Suprapubic skin (tissue), 4 donors: ENCODE results near the gene PARVA. TPM values are rescaled to one million over a fixed set of nuclear protein-coding genes. Genes with fewer than 3 reads are reported as not detected.

Experiments used
- DNase-seq, 2 donors: peaks; one replicate each; pipeline ENCODE4 v3.0.0-alpha.2; 2019; ENCODE audit warnings: low spot score in 2 of 2
- H3K27ac ChIP-seq: fragments of 200-600 bp; sonication (generic); one replicate; pipeline ENCODE4 v1.5.1; 2019
- H3K27me3 ChIP-seq: fragments of 200-600 bp; sonication (generic); one replicate; pipeline ENCODE4 v1.5.1; 2019
- H3K36me3 ChIP-seq: fragments of 200-600 bp; sonication (generic); one replicate; pipeline ENCODE4 v1.5.1; 2019
- H3K4me1 ChIP-seq: fragments of 200-600 bp; sonication (generic); one replicate; pipeline ENCODE4 v1.5.1; 2019
- H3K4me3 ChIP-seq: fragments of 200-600 bp; sonication (generic); one replicate; pipeline ENCODE4 v1.5.1; 2019; ENCODE audit warnings: mild to moderate bottlenecking
- H3K9me3 ChIP-seq: fragments of 200-600 bp; sonication (generic); one replicate; pipeline ENCODE4 v1.5.1; 2019
- CTCF ChIP-seq, 2 donors: fragments of 200-600 bp in 1 of 2; fragments of 450-650 bp in 1 of 2; sonication (generic) in 1 of 2; IDR thresholded peaks; one replicate each; pipeline ENCODE4 v1.5.1; 2016 to 2019; ENCODE audit warnings: antibody characterized with exemption in 2 of 2, mild to moderate bottlenecking in 1 of 2, moderate library complexity in 1 of 2
- EP300 ChIP-seq: sonication (generic); formaldehyde crosslinking; IDR thresholded peaks from one replicate; pipeline ENCODE4 v1.6.1; 2017; ENCODE audit warnings: antibody characterized with exemption
- POLR2A ChIP-seq, 2 donors: fragments of 450-650 bp; IDR thresholded peaks; one replicate each; pipeline ENCODE4 v1.6.1; 2017; ENCODE audit warnings: antibody characterized with exemption in 2 of 2, mild to moderate bottlenecking in 2 of 2, moderate library complexity in 2 of 2
- POLR2AphosphoS5 ChIP-seq, 3 donors: sonication (generic); formaldehyde crosslinking; IDR thresholded peaks; one replicate each; pipeline ENCODE4 v1.6.1; 2017; ENCODE audit warnings: antibody characterized with exemption in 3 of 3
- WGBS: methylation state at CpG from one replicate; pipeline ENCODE4 v1.1.5; 2018; 5-methylcytosine and 5-hydroxymethylcytosine counted together
- total RNA-seq, 4 donors: library from RNA; depleted of rRNA; stranded (reverse); fragments of >200 nt; gene quantifications; one replicate each; pipeline ENCODE4 v1.1.0, GENCODE V29; 2016

PARVA gene
- total RNA-seq, 4 donors from 2014 or later, result 16.7 to 26.2 (median 21.4) TPM

GRCh38 chr11:12438291-12438690 lies 60.9 kb downstream of the PARVA start:
- no peak overlapping the region for H3K4me3 ChIP-seq
- H3K9me3 ChIP-seq, result no peaks in the 10 kb centered on the region
- H3K27me3 ChIP-seq, result no peaks in the 10 kb centered on the region
- H3K4me1 ChIP-seq, result peaks cover 14% of the 10 kb centered on the region
- DNase-seq, result no peak
- TF ChIP-seq EP300 (no peak), POLR2A (IDR thresholded peaks at IDR 0.05) (no peak), CTCF (IDR thresholded peaks at IDR 0.05) (no peak), POLR2AphosphoS5 (IDR thresholded peaks at IDR 0.05) (no peak)
- H3K36me3 ChIP-seq, result no peaks in the 10 kb centered on the region
- H3K27ac ChIP-seq, result no peak overlapping the region

- no peak overlapping the region for H3K27ac ChIP-seq
- H3K4me3 ChIP-seq, result no peak overlapping the region
- peaks cover under 1% of the 10 kb centered on the region for H3K4me1 ChIP-seq
- no peak for TF ChIP-seq CTCF (IDR thresholded peaks at IDR 0.05)
- TF ChIP-seq POLR2A (IDR thresholded peaks at IDR 0.05), result no peak
- no peak for TF ChIP-seq EP300
- no peak for TF ChIP-seq POLR2AphosphoS5 (IDR thresholded peaks at IDR 0.05)
- no peak for DNase-seq
- no peaks in the 10 kb centered on the region for H3K27me3 ChIP-seq
- WGBS, result 87% methylated on average over 4 of the region's 4 CpGs
- no peaks in the 10 kb centered on the region for H3K36me3 ChIP-seq
- H3K9me3 ChIP-seq, result no peaks in the 10 kb centered on the region
Measured at GRCh38 chr11:12439615-12440014, 62.2 kb downstream of the PARVA start.

GRCh38 chr11:12440565-12440964 lies 63.2 kb downstream of the PARVA start:
- DNase-seq, result no peak
- H3K9me3 ChIP-seq, result no peaks in the 10 kb centered on the region
- H3K4me3 ChIP-seq, result no peak overlapping the region
- H3K27me3 ChIP-seq, result no peaks in the 10 kb centered on the region
- WGBS, result 93% methylated on average over 4 of the region's 4 CpGs
- no peaks in the 10 kb centered on the region for H3K4me1 ChIP-seq
- no peak overlapping the region for H3K27ac ChIP-seq
- TF ChIP-seq POLR2A (IDR thresholded peaks at IDR 0.05), result no peak
- no peak for TF ChIP-seq POLR2AphosphoS5 (IDR thresholded peaks at IDR 0.05)
- no peak for TF ChIP-seq CTCF (IDR thresholded peaks at IDR 0.05)
- TF ChIP-seq EP300, result no peak
- no peaks in the 10 kb centered on the region for H3K36me3 ChIP-seq

GRCh38 chr11:12441231-12441861 lies 64.0 kb downstream of the PARVA start:
- H3K9me3 ChIP-seq, result no peaks in the 10 kb centered on the region
- 80% methylated on average over 7 of the region's 7 CpGs for WGBS
- H3K36me3 ChIP-seq, result no peaks in the 10 kb centered on the region
- H3K27ac ChIP-seq, result no peak overlapping the region
- H3K4me3 ChIP-seq, result no peak overlapping the region
- TF ChIP-seq EP300 (no peak), POLR2A (IDR thresholded peaks at IDR 0.05) (no peak)
- DNase-seq, result no peak
- H3K27me3 ChIP-seq, result no peaks in the 10 kb centered on the region
- no peaks in the 10 kb centered on the region for H3K4me1 ChIP-seq

- WGBS, result 73% methylated on average over 2 of the region's 2 CpGs
- Histone ChIP-seq H3K4me1 (no peaks in the 10 kb centered on the region), H3K27me3 (no peaks in the 10 kb centered on the region), H3K9me3 (no peaks in the 10 kb centered on the region), H3K36me3 (no peaks in the 10 kb centered on the region), H3K27ac (no peak overlapping the region), H3K4me3 (no peak overlapping the region)
- no peak for DNase-seq
- TF ChIP-seq POLR2AphosphoS5 (IDR thresholded peaks at IDR 0.05), result no peak
- TF ChIP-seq EP300, result no peak
- no peak for TF ChIP-seq POLR2A (IDR thresholded peaks at IDR 0.05)
- no peak for TF ChIP-seq CTCF (IDR thresholded peaks at IDR 0.05)
Measured at GRCh38 chr11:12444601-12445000, 67.2 kb downstream of the PARVA start.

GRCh38 chr11:12445001-12445400 lies 67.6 kb downstream of the PARVA start:
- DNase-seq, result no peak
- no peak overlapping the region for H3K27ac ChIP-seq
- TF ChIP-seq POLR2A (IDR thresholded peaks at IDR 0.05), result no peak
- no peak for TF ChIP-seq EP300
- no peak for TF ChIP-seq POLR2AphosphoS5 (IDR thresholded peaks at IDR 0.05)
- no peak for TF ChIP-seq CTCF (IDR thresholded peaks at IDR 0.05)
- no peak overlapping the region for H3K4me3 ChIP-seq
- WGBS, result 100% methylated on average over 2 of the region's 2 CpGs
- no peaks in the 10 kb centered on the region for H3K4me1 ChIP-seq
- no peaks in the 10 kb centered on the region for H3K27me3 ChIP-seq
- no peaks in the 10 kb centered on the region for H3K36me3 ChIP-seq
- no peaks in the 10 kb centered on the region for H3K9me3 ChIP-seq
